ENCODE results near the gene SLC25A21.
A peak's percentile ranks its signal among the peaks of the same experiment; 100 is the strongest.

SLC25A21 gene

DNA sequence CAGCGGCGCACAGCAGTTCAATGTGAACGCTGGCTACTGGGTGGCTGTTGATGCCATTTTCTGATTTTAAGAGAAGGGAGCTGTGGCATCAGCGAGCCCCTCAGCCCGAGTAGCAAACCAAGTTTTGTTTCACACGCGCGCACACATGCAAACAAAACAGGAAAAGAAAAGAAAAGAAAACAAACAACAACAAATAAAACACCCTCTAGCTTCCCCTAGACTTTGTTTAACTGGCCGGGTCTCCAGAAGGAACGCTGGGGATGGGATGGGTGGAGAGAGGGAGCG lies 510.2 kb downstream of the SLC25A21 start:
- peak overlapping the region; percentile 84 for H3K27ac ChIP-seq
- no peak for DNase-seq (ENCODE audit: low read depth, low spot score)

DNA sequence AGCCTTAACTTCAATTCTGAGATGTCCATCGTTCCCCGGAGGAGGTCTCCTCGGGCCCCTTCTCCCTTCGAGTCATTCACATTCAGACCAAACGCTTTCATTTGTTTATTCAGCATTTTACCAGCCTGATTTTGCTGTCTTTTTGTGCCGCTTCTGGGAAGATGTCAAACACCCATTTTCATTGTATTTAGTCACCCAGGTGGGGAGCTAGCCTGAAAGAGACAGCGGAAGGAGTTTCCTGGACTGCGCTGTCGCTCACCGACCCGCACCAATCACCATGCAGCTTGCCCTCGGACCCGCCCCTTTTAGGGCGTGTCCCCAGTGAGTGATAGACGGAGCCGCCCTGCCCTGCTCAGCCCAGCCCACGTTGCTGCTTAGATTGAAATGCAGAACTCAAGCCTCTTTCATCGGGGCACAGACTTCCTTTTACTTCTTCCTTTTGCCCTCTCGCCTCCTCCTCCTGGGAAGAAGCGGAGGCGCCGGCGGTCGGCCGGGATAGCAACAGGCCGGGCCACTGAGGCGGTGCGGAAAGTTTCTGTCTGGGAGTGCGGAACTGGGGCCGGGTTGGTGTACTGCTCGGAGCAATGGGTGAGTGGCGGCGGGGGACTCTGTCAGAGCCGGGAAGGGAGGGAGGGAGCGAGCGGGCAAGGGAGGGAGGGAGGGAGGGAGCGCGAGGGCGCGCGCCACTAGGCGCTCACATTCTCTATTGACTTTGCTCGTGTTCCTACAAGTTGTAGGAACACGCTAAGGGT lies 510.7 kb downstream of the SLC25A21 start, which contains the start of gene PAX9:
PAX9 (plus strand) TSS at position 355 of the 752 bp plus-strand sequence; CDS start at position 585, 230 bp downstream.
- DNase-seq (ENCODE audit: low read depth, low spot score): peak; percentile 89
- H3K27ac ChIP-seq: peak within 1 kb of the TSS; percentile 84

GRCh38 chr14:36660736-36661505 lies 511.5 kb downstream of the SLC25A21 start:
- H3K27ac ChIP-seq: peak overlapping the region; percentile 84
- no peak for DNase-seq (ENCODE audit: low read depth, low spot score)

GRCh38 chr14:36659822-36660735 lies 512.3 kb downstream of the SLC25A21 start:
- H3K27ac ChIP-seq: peak overlapping the region; percentile 84
- DNase-seq (ENCODE audit: low read depth, low spot score): no peak

DNA sequence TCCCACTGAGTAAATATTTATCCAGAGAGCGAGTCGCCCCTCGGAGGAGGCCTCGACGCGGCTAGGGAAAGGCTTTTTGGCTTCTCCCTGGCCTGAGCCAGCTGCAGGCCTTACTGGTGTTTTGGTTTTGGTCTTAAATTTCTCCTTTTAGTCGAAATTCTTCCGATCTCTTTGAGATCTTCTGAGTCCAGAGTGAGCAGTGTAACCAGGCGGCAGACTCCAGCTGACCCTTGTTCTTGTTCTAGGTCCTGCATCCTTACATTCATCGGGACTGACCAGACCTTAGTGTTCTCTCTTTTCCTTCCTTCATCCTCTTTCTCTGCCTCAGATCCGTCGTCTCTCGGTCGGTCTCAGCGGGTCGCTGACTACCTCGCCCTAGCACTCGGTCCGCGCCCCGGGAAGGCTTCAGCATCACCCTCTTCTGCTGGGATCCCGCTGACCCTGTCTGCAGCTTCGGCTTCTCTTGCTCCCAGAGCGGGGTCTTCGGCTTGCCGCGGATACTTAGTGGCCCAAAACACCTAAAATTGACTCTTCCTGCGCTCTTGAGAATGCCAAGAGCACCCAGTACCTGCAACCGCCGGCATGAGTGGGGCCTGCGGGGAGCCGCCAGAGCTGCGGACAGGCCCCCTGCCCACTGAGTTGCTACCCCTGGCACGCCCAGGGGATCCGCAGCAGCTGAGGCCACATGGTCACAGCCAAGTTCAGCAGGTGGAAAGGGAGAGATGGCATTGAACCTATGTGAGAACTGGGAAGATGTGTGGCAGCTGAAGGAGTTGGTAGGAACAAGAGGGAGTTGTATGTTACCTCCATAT lies 513.2 kb downstream of the SLC25A21 start:
- H3K27ac ChIP-seq: no peak overlapping the region
- no peak for DNase-seq (ENCODE audit: low read depth, low spot score)

DNA sequence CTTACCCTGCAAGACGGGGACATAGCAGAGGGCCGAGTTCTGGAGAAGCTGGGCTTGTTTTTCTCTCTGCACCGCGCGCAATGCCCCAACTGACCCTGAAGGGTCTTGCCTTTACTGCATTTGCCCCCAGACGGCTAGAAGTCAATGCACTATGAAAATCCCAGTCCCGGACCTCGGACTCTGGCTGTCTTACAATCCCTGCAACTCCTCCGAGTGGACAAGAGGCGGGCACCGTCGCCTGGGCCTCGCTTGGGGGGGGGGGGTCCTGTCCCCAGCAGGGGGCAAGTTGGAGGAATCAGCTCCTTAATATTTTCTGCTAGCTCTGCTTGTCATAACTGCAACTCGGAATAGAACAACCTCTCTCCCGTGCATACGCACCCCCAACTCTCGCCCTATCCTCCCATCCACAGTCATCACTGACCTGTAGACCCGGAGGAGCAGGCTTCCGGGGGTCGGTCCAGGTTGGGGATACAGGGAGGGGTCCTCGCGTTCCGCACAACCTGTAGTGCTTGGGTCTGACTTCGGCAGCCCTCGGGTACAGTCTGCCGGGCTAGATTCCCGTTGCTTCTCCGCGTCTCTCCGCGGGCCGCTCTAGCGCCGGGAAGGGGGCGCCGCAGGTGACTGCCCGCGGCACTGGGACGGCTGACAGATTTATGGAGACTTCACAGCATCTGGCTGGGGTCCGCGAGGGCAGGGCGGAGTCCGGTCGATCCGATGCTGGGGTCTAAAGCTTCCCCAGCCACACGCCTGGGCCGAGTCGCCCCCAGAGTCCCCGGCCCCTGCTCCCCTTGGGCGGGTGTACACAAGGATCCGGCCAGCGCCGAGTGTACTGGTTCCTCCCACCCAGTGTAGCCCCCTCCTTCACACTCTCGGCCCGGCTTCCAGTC lies 514.0 kb downstream of the SLC25A21 start:
- no peak overlapping the region for H3K27ac ChIP-seq
- DNase-seq (ENCODE audit: low read depth, low spot score): no peak

GRCh38 chr14:36657399-36658122 lies 514.8 kb downstream of the SLC25A21 start:
- DNase-seq (ENCODE audit: low read depth, low spot score): no peak

GRCh38 chr14:36656687-36657398 lies 515.6 kb downstream of the SLC25A21 start:
- no peak for DNase-seq (ENCODE audit: low read depth, low spot score)
- H3K27ac ChIP-seq: no peak overlapping the region

More at GRCh38 chr14:36657399-36658122, 514.8 kb downstream of the SLC25A21 start:
- no peak overlapping the region for H3K27ac ChIP-seq

DNA sequence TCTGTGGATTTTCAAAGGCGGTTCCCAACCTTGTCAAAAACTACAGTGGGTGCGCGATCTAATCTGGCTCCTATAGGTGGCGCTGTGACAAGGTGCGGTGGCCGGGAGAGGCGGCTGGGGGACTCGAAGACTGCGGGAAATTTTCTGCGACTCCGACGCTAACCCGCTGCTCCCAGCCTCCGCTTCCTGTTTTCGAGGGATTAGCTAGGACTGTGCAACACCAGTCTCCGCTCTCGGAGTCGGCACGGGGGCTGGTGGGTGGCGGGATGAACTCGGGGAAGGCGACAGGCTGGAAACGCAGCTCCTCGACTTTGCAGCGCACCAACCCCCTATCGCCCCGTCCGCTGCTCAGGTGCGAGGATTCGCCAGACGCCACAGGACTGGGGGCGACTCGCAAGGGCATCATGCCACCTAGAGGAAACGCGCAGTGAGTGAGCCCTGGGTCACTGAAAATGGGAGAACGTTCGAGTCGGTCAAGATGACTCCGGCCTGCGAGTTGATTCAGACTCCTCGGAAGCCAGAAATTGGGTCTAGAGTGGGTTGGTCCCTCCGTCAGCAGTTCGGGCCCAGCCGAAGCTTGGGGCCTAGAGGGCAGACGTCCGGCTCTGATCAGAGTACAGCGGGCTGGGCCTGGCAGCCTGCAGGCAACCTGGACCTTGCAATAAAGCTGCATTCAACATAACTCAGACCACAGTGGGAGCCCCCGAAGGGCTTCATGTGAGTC lies 516.3 kb downstream of the SLC25A21 start:
- H3K27ac ChIP-seq: no peak overlapping the region
- DNase-seq (ENCODE audit: low read depth, low spot score): no peak

- no peak overlapping the region for H3K27ac ChIP-seq
These were observed 516.8 kb downstream of the SLC25A21 start for GRCh38 chr14:36655571-36655962.

GRCh38 chr14:36654794-36655381 lies 517.5 kb downstream of the SLC25A21 start:
- no peak overlapping the region for H3K27ac ChIP-seq
- DNase-seq (ENCODE audit: low read depth, low spot score): no peak

More at GRCh38 chr14:36655571-36655962, 516.8 kb downstream of the SLC25A21 start:
- no peak for DNase-seq (ENCODE audit: low read depth, low spot score)

- H3K27ac ChIP-seq: no peak overlapping the region
- no peak for DNase-seq (ENCODE audit: low read depth, low spot score)
These were observed 518.2 kb downstream of the SLC25A21 start for GRCh38 chr14:36653962-36654793.

GRCh38 chr14:36653413-36653812 lies 519.0 kb downstream of the SLC25A21 start:
- H3K27ac ChIP-seq: no peak overlapping the region
- no peak for DNase-seq (ENCODE audit: low read depth, low spot score)

- no peak overlapping the region for H3K27ac ChIP-seq
- DNase-seq (ENCODE audit: low read depth, low spot score): no peak
These were observed 519.7 kb downstream of the SLC25A21 start for GRCh38 chr14:36652542-36653201.

All from epithelial cell of prostate (primary cell).